GM19463 (cell line): ENCODE measurements around the gene KIF1A.
"Not testable (repeated sequence)": the region's sequence is repeated elsewhere in the genome, so short reads cannot be mapped to it uniquely, and the experiment has no call there.

Experiments
- ATAC-seq: cut with Tn5 transposase; IDR thresholded peaks from one replicate; pipeline ENCODE4 v1.9.1; 2021; ENCODE audit warnings: mild to moderate bottlenecking, moderate library complexity; ENCODE audit not compliant: unreplicated experiment

KIF1A gene

GRCh38 chr2:240687741-240688552 lies 132.1 kb downstream of the KIF1A start:
- no peak for ATAC-seq

GRCh38 chr2:240687045-240687740 lies 132.8 kb downstream of the KIF1A start:
- no peak for ATAC-seq

- no peak for ATAC-seq
These were observed 133.6 kb downstream of the KIF1A start for GRCh38 chr2:240686460-240686859.

GRCh38 chr2:240685771-240686371 lies 134.1 kb downstream of the KIF1A start:
- ATAC-seq: no peak

GRCh38 chr2:240683980-240684728 lies 135.9 kb downstream of the KIF1A start:
- not testable (repeated sequence) for ATAC-seq

- not testable (repeated sequence) for ATAC-seq
These were observed 136.6 kb downstream of the KIF1A start for GRCh38 chr2:240683329-240683979.

- not testable (repeated sequence) for ATAC-seq
These were observed 137.4 kb downstream of the KIF1A start, which contains the start of gene AQP12B for GRCh38 chr2:240682431-240683224. Gene AQP12B, minus strand, starts transcription at chr2:240682885. Its CDS starts 48 bp downstream, at chr2:240682837.

GRCh38 chr2:240680185-240680584 lies 139.8 kb downstream of the KIF1A start:
- ATAC-seq: not testable (repeated sequence)

- not testable (repeated sequence) for ATAC-seq
These were observed 141.1 kb downstream of the KIF1A start for GRCh38 chr2:240678909-240679308.

GRCh38 chr2:240678043-240678442 lies 142.0 kb downstream of the KIF1A start:
- ATAC-seq: not testable (repeated sequence)

- ATAC-seq: not testable (repeated sequence)
These were observed 144.7 kb downstream of the KIF1A start for GRCh38 chr2:240675345-240675744.

- ATAC-seq: not testable (repeated sequence)
These were observed 145.4 kb downstream of the KIF1A start for GRCh38 chr2:240674461-240675184.

GRCh38 chr2:240672701-240673190 lies 147.3 kb downstream of the KIF1A start:
- no peak for ATAC-seq

GRCh38 chr2:240672076-240672700 lies 147.8 kb downstream of the KIF1A start:
- no peak for ATAC-seq

- ATAC-seq: no peak
These were observed 149.1 kb downstream of the KIF1A start for GRCh38 chr2:240670950-240671349.

- no peak for ATAC-seq
These were observed 149.6 kb downstream of the KIF1A start for GRCh38 chr2:240670402-240670801.

GRCh38 chr2:240664622-240665021 lies 155.4 kb downstream of the KIF1A start:
- no peak for ATAC-seq
